H9 (cell line): ENCODE measurements around the gene EML4. TPM values are rescaled to one million over a fixed set of nuclear protein-coding genes. Genes with fewer than 3 reads are reported as not detected.

Source experiments
- DNase-seq: peaks from one replicate; pipeline ENCODE4 v3.0.0-alpha.2; 2017
- H2AFZ ChIP-seq: one replicate; pipeline ENCODE4 v1.6.1; 2013; ENCODE audit warnings: mild to moderate bottlenecking, low read length, control low read depth, moderate library complexity
- H2AK5ac ChIP-seq: 2 replicates; pipeline ENCODE4 v1.6.1; 2013; ENCODE audit warnings: low read length, control low read depth, mixed read lengths; ENCODE audit not compliant: insufficient read length
- H2BK120ac ChIP-seq: one replicate; pipeline ENCODE4 v1.6.1; 2013; ENCODE audit warnings: low read depth, mild to moderate bottlenecking, low read length, control low read depth, inconsistent platforms; ENCODE audit not compliant: poor library complexity, severe bottlenecking
- H2BK12ac ChIP-seq: 2 replicates; pipeline ENCODE4 v1.6.1; 2013; ENCODE audit warnings: low read length, control low read depth, mixed read lengths, low read depth; ENCODE audit not compliant: insufficient read length
- H2BK15ac ChIP-seq: 2 replicates; pipeline ENCODE4 v1.6.1; 2013; ENCODE audit warnings: low read depth, low read length, control low read depth
- H2BK20ac ChIP-seq: one replicate; pipeline ENCODE4 v1.6.1; 2013; ENCODE audit warnings: low read depth, mild to moderate bottlenecking, low read length, control low read depth, inconsistent platforms; ENCODE audit not compliant: poor library complexity, severe bottlenecking
- H2BK5ac ChIP-seq: 2 replicates; pipeline ENCODE4 v1.6.1; 2013; ENCODE audit warnings: low read length, control low read depth, mixed read lengths; ENCODE audit not compliant: insufficient read length
- H3K14ac ChIP-seq: 2 replicates; pipeline ENCODE4 v1.6.1; 2013; ENCODE audit warnings: low read length, control low read depth; ENCODE audit not compliant: insufficient read depth
- H3K18ac ChIP-seq: 2 replicates; pipeline ENCODE4 v1.6.1; 2013; ENCODE audit warnings: low read depth, mild to moderate bottlenecking, mixed read lengths, low read length, control low read depth; ENCODE audit not compliant: insufficient read length
- H3K23ac ChIP-seq: 2 replicates; pipeline ENCODE4 v1.6.1; 2013; ENCODE audit warnings: low read length, control low read depth, mixed read lengths, low read depth; ENCODE audit not compliant: insufficient read length
- H3K23me2 ChIP-seq: 2 replicates; pipeline ENCODE4 v1.6.1; 2013; ENCODE audit warnings: low read depth, mild to moderate bottlenecking, mixed read lengths, low read length, control low read depth; ENCODE audit not compliant: insufficient read length, poor library complexity, severe bottlenecking
- H3K27ac ChIP-seq: 2 replicates; pipeline ENCODE4 v1.5.1; 2013; ENCODE audit warnings: low read length, control low read depth, mixed read lengths, low read depth; ENCODE audit not compliant: insufficient read length
- H3K27me3 ChIP-seq: 2 replicates; pipeline ENCODE4 v1.6.1; 2013; ENCODE audit warnings: low read length, control low read depth, inconsistent platforms; ENCODE audit not compliant: insufficient read depth
- H3K4ac ChIP-seq: 2 replicates; pipeline ENCODE4 v1.6.1; 2013; ENCODE audit warnings: low read depth, mild to moderate bottlenecking, control low read depth, inconsistent platforms, low read length, moderate library complexity
- H3K4me1 ChIP-seq: 2 replicates; pipeline ENCODE4 v1.6.1; 2013; ENCODE audit warnings: low read length, control low read depth, inconsistent platforms; ENCODE audit not compliant: insufficient read depth
- H3K4me2 ChIP-seq: 2 replicates; pipeline ENCODE4 v1.6.1; 2013; ENCODE audit warnings: low read length, control low read depth, mixed read lengths; ENCODE audit not compliant: insufficient read length, insufficient read depth
- H3K56ac ChIP-seq: 2 replicates; pipeline ENCODE4 v1.6.1; 2013; ENCODE audit warnings: low read depth, mild to moderate bottlenecking, mixed read lengths, low read length, control low read depth; ENCODE audit not compliant: insufficient read length
- H3K79me1 ChIP-seq: 2 replicates; pipeline ENCODE4 v1.6.1; 2013; ENCODE audit warnings: low read depth, mild to moderate bottlenecking, moderate library complexity, low read length, control low read depth, inconsistent platforms; ENCODE audit not compliant: insufficient read depth, poor library complexity, severe bottlenecking
- H3K79me2 ChIP-seq: 2 replicates; pipeline ENCODE4 v1.6.1; 2013; ENCODE audit warnings: low read length, control low read depth, inconsistent platforms; ENCODE audit not compliant: insufficient read depth
- H3K9ac ChIP-seq: 2 replicates; pipeline ENCODE4 v1.6.1; 2013; ENCODE audit warnings: low read length, control low read depth, mixed read lengths; ENCODE audit not compliant: insufficient read length; ENCODE audit errors: extremely low read depth
- H3K9me3 ChIP-seq: one replicate; pipeline ENCODE4 v1.6.1; 2013; ENCODE audit warnings: low read depth, low read length, inconsistent platforms; ENCODE audit not compliant: control insufficient read depth
- H3T11ph ChIP-seq: one replicate; pipeline ENCODE4 v1.6.1; 2013; ENCODE audit warnings: mild to moderate bottlenecking, low read length, control low read depth, inconsistent platforms
- H4K20me1 ChIP-seq: one replicate; pipeline ENCODE4 v1.6.1; 2013; ENCODE audit not compliant: control insufficient read depth, insufficient read length, insufficient read depth
- H4K5ac ChIP-seq: 2 replicates; pipeline ENCODE4 v1.6.1; 2013; ENCODE audit warnings: low read depth, mild to moderate bottlenecking, mixed read lengths, low read length, control low read depth; ENCODE audit not compliant: insufficient read length
- H4K8ac ChIP-seq: replicated peaks from 2 replicates; pipeline ENCODE4 v1.6.1; 2013; ENCODE audit warnings: low read length, control low read depth, mixed read lengths, low read depth; ENCODE audit not compliant: insufficient read length
- H4K91ac ChIP-seq: 2 replicates; pipeline ENCODE4 v1.6.1; 2013; ENCODE audit warnings: low read depth, mild to moderate bottlenecking, moderate library complexity, mixed read lengths, low read length, control low read depth; ENCODE audit not compliant: insufficient read length
- H3K27ac Mint-ChIP-seq, 3 experiments: 2 replicates in 2 of 3; 3 replicates in 1 of 3; pipeline ENCODE4 v1.8.0; 2020 to 2021; ENCODE audit warnings: mixed read lengths in 3 of 3, mild to moderate bottlenecking in 1 of 3, moderate library complexity in 1 of 3
- H3K27me3 Mint-ChIP-seq: 2 replicates; pipeline ENCODE4 v1.8.0; 2021; ENCODE audit warnings: low read depth, mild to moderate bottlenecking, moderate library complexity, mixed read lengths
- H3K36me3 Mint-ChIP-seq, 3 experiments: 2 replicates in 2 of 3; 3 replicates in 1 of 3; pipeline ENCODE4 v1.8.0; 2020 to 2021; ENCODE audit warnings: low read depth in 3 of 3, mixed read lengths in 3 of 3; ENCODE audit not compliant: insufficient read depth in 1 of 3
- H3K4me1 Mint-ChIP-seq, 2 experiments: 2 replicates each; pipeline ENCODE4 v1.8.0; 2020; ENCODE audit warnings: mixed read lengths in 2 of 2
- H3K4me3 Mint-ChIP-seq, 2 experiments: 2 replicates in 1 of 2; 3 replicates in 1 of 2; pipeline ENCODE4 v1.8.0; 2020 to 2021; ENCODE audit warnings: mild to moderate bottlenecking in 2 of 2, mixed read lengths in 2 of 2, moderate library complexity in 1 of 2
- H3K9me3 Mint-ChIP-seq, 2 experiments: 2 replicates in 1 of 2; 3 replicates in 1 of 2; pipeline ENCODE4 v1.8.0; 2020; ENCODE audit warnings: mild to moderate bottlenecking in 2 of 2, mixed read lengths in 2 of 2, moderate library complexity in 1 of 2
- WGBS: extraction: QIAGEN DNeasy Blood & Tissue Kit; methylation state at CpG from one replicate; pipeline ENCODE4 v1.1.7; 2013; ENCODE audit warnings: missing lambda C conversion rate, low lambda C conversion rate, mixed read lengths; ENCODE audit not compliant: insufficient read length; ENCODE audit errors: extremely low coverage; 5-methylcytosine and 5-hydroxymethylcytosine counted together
- total RNA-seq: library from RNA; stranded (reverse); gene quantifications from 2 replicates; pipeline ENCODE4 v1.2.1, GENCODE V29; 2021
- TF ChIP-seq, protein P1 (sequence below): fragments of 200-600 bp; sonication (generic); conservative IDR thresholded peaks from 3 replicates; pipeline ENCODE4 v1.8.0; 2021; ENCODE audit warnings: antibody characterized with exemption, mild to moderate bottlenecking

The EML4 gene
- total RNA-seq, 1 experiment from 2014 or later: 68.6 TPM

DNA sequence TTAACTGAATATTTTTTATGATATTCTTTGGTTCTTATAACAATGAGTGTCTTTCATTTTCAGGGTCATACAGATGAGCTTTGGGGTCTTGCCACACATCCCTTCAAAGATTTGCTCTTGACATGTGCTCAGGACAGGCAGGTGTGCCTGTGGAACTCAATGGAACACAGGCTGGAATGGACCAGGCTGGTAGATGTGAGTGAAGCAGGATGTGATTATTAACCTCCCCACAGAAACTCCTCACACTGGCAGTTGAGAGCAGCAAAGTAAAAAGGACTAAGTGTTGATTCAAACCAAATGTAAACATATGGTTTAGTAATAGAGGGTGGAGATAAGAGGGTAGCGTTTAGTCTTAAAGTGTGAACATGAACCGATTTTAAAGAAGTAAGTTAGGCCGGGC, 134.1 kb downstream of the EML4 start:
- H3K9ac ChIP-seq: no peak overlapping the region
- no peak overlapping the region for H2BK120ac ChIP-seq
- no peaks in the 10 kb centered on the region for H3K27me3 Mint-ChIP-seq
- H3K4me2 ChIP-seq: no peak overlapping the region
- no peak overlapping the region for H3K23ac ChIP-seq
- H3K4me3 Mint-ChIP-seq: no peak overlapping the region
- H3K27ac Mint-ChIP-seq: no peak overlapping the region; a peak in 1 of 7 replicates
- H3K23me2 ChIP-seq: no peaks in the 10 kb centered on the region
- H3K79me2 ChIP-seq: no peaks in the 10 kb centered on the region
- no peak overlapping the region for H2BK12ac ChIP-seq
- H3K56ac ChIP-seq: no peak overlapping the region
- no peak overlapping the region for H3T11ph ChIP-seq
- DNase-seq: no peak
- H4K8ac ChIP-seq: no peak overlapping the region
- H2BK15ac ChIP-seq: no peak overlapping the region
- no peak overlapping the region for H4K91ac ChIP-seq
- TF ChIP-seq, protein P1, sequence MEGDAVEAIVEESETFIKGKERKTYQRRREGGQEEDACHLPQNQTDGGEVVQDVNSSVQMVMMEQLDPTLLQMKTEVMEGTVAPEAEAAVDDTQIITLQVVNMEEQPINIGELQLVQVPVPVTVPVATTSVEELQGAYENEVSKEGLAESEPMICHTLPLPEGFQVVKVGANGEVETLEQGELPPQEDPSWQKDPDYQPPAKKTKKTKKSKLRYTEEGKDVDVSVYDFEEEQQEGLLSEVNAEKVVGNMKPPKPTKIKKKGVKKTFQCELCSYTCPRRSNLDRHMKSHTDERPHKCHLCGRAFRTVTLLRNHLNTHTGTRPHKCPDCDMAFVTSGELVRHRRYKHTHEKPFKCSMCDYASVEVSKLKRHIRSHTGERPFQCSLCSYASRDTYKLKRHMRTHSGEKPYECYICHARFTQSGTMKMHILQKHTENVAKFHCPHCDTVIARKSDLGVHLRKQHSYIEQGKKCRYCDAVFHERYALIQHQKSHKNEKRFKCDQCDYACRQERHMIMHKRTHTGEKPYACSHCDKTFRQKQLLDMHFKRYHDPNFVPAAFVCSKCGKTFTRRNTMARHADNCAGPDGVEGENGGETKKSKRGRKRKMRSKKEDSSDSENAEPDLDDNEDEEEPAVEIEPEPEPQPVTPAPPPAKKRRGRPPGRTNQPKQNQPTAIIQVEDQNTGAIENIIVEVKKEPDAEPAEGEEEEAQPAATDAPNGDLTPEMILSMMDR: no peak
- H3K4me1 Mint-ChIP-seq: no peaks in the 10 kb centered on the region
- no peak overlapping the region for H3K18ac ChIP-seq
- H3K14ac ChIP-seq: no peak overlapping the region
- no peaks in the 10 kb centered on the region for H3K4me1 ChIP-seq
- H3K27me3 ChIP-seq: no peaks in the 10 kb centered on the region
- H3K79me1 ChIP-seq: no peaks in the 10 kb centered on the region
- H3K27ac ChIP-seq: no peak overlapping the region
- H3K9me3 ChIP-seq: no peaks in the 10 kb centered on the region
- H3K36me3 Mint-ChIP-seq: peaks cover 21 to 53% (median 27%) of the 10 kb centered on the region in 3 experiments; a peak in 6 of 7 replicates
- no peak overlapping the region for H4K5ac ChIP-seq
- H2AFZ ChIP-seq: no peak overlapping the region
- H2BK20ac ChIP-seq: no peak overlapping the region
- H2AK5ac ChIP-seq: no peak overlapping the region
- H3K4ac ChIP-seq: no peak overlapping the region
- H2BK5ac ChIP-seq: no peak overlapping the region
- WGBS: 100% methylated on average over 1 of the region's 3 CpGs
- no peaks in the 10 kb centered on the region for H4K20me1 ChIP-seq
- H3K9me3 Mint-ChIP-seq: no peaks in the 10 kb centered on the region
